Measurements from ENCODE around the gene GNB5.
A peak's percentile ranks its signal among the peaks of the same experiment; 100 is the strongest.
"Not testable (repeated sequence)": the region's sequence is repeated elsewhere in the genome, so short reads cannot be mapped to it uniquely, and the experiment has no call there.

GNB5 gene

DNA sequence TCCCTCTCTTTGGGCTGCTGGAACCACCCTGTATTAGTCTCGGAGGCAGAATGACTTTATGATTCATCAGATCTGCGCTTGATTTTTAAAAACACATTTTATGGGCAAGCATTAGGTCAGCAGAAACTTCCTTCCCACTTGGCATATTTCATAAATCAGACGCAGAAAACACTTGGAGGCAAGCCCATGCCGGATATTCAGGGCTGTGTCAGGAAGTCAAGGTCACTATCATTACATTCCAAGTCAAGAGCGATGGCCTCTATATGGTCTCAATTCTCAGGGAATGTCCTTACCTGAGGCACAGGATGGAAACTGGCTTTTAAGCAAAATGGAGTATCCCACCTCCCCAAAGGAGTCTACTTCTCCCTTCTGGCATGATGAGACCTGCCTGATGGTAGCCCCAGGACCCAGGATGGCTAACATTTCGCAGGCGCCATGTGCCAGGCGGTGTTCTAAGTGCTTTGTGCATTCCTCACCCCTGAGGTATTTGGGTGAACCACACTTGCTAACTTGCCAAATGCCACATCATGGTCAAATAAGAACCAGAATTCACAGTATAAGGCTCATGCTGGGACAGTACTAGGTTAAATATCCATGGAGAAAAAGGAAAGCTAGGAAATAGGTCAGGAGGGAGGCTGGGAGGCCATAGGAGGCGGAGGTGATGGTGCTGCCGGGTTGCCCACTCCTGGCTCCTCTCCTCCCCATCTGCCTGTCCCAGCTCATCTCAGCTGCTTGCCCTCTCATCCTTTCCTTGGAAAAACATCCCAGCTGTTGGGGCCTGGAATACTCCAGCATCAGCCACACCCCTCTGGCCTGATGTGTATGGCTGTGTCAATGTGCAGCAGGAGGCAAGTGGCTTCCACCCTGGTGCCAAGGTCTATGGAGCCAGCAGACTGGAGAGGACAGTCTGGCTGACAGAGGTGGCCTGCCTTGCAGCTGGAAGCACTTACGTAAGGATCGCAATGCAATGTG, 97.4 kb downstream of the GNB5 start:
- DNase-seq (ENCODE audit: low spot score): no peak

DNA sequence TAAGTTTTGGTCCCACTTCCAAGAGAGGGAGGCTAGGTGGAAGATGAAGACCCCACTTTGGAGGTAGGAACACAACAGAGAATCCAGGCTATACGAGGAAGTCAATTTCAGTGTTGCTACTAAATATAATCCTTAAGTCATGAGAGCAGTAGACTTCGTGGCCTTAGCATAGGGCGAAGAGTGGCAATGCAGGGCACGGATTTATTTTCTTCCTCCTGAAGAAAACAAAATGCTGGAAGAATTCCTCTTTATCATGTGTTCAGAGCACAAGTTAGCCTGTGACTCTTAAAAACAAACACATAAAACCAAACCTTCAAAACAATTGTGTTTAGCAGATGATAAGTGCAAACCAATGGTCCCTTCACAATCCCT, 98.0 kb downstream of the GNB5 start:
- DNase-seq (ENCODE audit: low spot score): no peak

DNA sequence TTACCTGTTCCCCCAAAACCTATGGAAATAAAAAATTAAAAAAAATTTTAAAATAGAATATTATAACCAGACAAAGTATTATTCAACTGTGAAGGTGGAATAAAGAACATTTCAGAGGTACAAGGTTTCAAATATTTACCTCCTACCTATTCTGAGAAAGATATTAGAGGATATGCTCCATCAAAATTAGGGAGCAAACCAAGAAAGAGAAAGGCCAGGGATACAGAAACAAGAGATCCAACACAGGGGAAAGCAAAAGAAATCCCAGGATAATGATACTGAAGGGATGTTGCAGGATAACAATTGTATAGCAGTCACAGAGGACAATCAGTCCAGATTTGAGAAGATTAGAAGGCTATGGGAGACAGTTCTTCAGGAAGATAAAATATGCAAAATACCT, 101.0 kb downstream of the GNB5 start:
- no peak for DNase-seq (ENCODE audit: low spot score)

DNA sequence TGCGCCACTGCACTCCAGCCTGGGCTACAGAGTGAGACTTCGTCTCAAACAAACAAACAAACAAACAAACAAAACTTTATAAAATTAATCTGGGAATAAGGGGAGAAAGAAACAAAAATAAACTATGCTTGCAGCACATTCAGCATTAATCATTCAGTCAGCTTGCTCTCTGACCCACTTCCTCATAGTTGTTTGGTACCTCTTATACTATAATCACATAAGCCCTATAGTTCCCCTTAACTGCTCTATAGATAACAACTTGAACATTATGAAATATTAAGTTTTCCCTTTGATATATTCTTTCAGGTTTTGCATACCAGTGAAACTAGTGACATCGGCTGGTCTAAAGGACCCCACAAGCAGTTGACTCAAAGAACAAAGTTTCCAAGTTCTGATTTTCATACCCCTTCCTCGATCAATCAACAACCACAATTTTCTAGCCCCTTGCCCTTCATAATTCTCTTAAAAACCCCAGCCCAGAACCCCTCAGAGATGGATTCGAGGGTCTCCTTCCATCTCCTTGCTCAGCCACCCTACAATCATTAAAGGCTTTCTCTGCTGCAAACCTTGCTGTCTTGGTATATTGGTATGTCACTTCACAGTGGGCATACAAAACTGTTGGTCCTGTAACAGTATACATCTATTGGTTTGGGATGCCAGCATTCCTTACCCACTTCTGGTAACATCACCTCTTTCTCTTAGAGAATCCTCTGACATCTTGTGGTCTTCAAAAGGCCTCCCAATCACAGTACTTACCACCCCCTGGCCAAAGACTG, 105.0 kb downstream of the GNB5 start:
- DNase-seq (ENCODE audit: low spot score): no peak

DNA sequence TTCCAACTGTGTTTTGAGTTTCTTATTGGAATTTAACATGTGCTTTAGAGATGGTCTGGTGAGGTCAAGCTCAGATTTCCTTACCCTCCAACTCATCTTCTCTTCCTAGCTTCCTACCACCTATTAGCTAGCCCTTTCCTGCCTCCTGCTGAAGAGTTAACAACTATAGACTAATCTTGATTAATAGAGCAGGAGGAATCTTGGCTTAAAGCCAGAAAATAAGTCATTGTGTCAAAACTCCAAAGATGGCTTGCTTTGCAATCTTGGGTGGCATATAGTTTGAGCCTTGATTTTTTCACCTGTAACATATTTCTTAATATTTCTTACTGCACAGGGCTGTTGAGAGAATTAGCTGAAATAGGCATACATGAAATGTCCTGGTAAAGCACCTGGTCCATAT, 105.9 kb downstream of the GNB5 start:
- no peak for DNase-seq (ENCODE audit: low spot score)

DNA sequence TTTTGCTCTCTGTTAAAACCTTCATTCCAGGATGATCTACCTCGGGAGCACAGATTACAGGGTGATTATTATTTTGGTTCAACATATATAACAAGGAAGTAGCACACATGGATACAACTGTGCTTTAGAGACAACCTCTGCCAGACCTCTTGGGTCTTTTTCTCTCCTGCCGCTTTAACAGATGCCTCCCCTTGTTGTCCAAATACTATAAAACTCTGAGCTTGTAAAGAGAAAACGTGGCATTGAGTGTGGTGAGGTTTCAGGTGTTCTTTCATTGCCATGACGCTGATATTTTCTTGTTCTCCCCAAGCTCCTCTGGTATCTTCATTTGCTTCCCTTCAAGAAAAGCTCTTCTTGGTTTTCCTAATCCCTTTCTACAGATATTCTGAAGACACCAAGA, 107.6 kb downstream of the GNB5 start:
- no peak for DNase-seq (ENCODE audit: low spot score)

DNA sequence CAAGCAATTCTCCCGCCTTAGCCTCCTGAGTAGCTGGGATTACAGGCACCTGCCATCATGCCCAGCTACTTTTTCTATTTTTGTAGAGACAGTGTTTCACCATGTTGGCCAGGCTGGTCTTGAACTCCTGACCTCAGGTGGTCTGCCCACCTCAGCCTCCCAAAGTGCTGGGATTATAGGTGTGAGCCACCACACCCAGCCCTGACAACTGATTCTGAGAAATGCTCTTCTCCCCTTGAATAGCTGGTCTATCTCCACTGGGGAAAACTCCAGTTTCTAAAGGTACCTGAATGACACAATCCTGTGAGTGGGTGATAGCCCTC, 108.2 kb downstream of the GNB5 start:
- DNase-seq (ENCODE audit: low spot score): not testable (repeated sequence)

DNA sequence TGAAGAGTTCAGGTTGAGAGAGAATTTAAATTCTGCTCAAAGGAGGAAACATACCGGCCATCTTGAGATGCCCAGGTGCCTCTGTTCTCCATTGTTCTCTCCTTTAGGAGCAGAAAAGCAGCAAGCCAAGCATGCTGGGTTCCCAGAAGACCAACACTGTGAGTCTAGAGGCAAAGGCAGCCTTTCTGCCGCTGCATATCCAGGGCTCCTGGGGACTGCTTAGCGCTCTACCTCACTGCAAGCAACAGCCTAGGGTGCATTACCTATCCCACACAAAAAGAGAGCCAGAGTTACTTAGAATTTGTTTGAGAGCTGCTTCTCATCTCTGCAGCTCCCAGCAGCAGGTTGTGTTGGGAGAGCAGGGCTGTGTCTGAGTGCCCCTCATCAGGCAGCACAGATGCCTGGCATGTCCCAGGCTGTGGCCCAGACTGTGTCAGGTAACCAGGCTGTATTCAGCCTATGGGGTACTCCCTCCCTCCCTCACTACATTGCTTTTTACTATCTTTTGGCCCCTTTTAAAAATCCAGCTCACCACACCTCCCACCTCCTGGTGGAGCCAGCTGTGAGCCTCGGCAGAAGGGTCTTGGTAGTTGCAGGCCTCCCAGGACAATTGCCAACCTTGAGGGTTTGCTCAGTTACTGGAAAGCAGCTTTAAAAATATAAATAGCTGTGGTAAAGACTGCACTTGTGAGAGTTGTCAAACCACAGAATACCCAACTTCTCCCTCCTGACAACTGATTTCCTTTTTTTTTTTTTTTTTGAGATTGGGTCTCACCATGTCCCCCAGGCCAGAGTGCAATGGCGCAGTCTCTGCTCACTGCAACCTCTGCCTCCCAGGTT, 108.8 kb downstream of the GNB5 start:
- no peak for DNase-seq (ENCODE audit: low spot score)

DNA sequence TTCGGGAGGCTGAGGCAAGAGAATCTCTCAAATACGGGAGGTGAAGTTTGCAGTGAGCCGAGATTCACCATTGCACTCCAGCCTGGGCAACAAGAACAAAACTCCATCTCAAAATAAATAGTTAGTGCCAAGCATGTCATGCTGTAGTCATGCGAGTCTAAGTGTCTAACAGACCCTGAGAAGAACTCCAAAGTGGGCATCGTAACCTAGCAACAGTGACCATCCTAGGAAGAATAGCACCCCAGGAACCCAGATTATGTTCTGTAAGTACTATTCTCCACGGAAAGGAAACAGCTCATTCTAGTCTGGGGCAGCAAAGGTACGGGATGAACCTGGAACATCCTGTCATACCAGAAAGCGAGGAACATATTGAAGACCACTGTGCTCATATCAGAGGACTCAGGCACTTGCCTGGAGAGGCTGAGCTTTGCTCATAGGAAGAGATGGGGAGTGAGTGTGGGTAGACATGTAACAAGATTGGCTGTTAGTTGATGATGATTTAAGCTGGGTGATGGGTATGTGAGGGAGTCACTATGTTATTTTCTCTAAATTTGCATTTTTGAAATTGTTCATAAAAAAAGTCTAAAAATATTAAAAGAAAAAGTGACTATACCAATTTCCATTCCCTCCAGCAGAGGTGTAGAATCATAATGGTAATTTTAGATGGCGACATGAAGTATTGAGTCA, 110.3 kb downstream of the GNB5 start:
- DNase-seq (ENCODE audit: low spot score): no peak

DNA sequence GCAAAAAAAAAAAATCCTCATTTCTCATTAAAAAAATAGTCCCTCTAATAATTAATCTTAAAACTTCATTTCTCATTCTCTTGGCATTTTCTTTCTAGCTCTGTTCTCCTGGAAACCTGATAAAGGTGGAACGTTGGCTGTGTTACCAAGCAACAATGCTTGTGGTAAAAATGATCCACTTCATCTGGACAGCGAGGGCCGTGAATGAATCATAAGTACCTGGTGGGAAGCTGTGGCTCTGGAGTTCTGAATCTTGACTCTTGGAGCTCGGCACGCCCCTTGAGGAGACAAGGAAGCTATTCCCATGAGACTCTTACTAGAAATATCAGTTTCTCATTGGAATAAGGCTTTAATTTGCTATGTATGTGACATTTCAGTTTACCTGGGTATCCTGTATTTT, 111.2 kb downstream of the GNB5 start:
- DNase-seq (ENCODE audit: low spot score): no peak

DNA sequence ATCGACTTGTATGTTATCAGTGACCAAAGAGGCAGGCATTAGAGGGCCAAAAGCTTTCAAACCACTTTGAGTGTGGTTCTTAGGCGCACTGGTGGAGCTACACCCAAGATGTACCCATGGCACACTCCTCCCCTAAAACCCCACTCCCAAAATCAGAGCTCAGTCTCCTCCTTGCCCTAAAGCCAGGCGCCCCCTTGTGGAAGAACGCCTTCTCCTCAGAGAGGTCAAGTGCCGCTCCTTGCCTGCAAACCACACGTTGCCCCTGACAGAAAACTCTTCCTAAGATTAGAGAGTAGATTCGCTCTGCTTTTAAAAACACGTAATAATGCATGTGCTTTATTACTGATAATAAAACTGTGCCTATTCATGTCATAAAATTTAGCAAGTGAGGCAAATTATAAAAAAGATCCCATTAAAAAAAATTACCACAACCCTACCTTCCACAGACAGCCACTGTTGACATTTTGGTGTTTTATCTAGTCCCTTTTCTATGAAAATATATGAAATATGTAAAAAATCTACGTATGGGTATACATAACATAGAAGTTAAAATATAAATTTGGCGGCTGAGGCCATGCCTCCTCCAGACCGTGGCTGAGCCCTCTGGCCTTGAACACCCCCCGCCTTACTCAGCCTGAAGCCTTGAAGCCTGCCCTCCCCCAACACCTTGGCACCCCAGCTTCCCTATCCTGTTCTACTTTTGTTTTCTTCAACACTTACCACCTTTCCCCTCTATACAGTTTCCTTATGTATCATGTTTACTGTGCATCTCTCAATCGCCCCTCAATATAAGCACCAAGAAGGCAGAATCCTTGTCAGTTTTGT, 112.1 kb downstream of the GNB5 start:
- DNase-seq (ENCODE audit: low spot score): peak; percentile 23

DNA sequence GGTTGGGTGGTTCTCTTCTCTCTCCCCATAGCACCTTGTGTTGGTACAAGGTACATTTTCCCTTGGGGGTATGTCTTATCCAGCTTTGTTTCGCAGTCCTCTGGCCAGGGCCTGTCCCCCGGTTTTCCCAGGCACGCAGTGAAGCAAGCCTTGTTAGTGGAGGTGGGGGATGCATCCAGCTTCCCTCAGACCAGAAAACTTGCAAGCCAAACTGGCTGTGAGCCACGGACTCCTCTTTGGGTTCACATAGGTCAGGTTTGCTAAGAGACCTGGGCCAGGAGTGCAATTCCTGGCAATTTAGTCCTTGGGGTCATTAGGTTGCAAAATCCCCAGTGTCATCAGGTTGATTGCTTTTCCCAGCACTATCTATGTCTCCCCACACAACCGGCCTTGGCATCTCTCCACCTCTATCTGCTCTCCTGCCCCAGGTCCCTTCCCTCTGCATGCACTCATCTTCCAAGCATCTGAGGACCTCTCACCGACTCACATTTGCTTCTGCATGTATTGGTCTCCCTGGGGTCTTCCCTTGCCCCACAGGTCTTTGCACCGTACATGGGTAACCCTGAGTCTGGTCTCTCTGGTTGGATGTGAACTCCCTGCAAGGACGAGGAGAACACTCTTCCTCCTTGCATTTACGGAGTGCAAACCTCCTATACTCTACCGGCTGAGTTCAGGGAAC, 112.9 kb downstream of the GNB5 start:
- no peak for DNase-seq (ENCODE audit: low spot score)

DNA sequence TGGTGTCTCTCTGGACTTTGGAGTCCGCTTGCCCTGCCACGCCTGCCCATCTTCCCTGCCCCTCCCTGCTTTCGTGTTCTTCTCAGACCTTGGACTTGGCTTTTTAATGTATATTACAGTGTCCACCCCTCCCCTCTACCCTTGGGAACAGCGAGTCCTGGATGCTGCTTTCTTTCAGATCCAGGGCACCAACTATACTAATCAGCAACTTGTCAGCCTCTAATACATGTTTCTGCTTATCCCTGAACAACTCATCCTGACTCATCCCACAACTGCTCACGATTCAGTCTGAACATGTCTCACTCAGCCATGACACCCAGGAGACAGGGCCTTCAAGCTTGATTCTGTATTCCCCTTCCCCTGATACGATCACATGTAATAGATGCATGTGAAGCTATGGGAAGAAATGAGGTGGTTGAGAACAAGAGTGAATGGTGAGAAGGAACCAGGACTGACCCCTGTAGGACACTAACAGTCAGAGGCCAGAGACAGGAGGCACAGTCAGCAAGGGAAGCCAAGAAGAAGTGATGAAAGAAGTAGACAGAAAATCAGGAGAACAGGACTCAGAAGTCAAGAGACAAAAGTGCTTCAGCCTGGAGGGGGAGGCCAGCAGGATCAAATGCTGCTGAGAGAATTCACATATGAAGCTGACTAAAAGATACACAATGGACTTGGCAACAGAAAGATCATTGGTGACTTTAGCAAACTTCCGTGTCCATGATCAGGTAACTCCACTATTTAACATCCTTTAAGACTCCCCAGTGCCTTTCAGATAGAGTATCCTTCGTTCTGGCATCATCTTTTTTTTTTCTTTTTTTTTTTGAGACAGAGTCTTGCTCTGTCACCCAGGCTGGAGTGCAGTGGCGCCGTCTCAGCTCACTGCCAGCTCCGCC, 114.1 kb downstream of the GNB5 start:
- peak; percentile 33 for DNase-seq (ENCODE audit: low spot score)

DNA sequence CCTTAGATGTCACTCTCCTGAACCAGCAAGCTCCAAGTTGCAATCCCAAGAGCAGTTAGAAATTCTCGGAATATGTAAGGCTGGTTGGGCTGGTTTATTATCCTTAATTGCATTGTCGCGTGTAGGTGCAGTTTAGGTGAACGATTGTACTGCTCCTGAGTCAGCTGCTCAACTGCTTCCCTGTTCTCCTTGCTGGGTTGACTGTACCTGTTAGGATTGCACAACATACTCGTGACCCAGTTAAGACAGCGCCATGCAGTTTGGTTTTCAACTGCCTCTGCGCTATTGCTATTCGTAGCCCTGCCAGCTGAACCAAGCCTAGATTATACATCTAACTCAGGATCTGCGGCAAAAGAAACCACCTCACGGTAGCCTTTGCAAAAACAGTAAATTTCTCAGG, 119.6 kb downstream of the GNB5 start:
- no peak for DNase-seq (ENCODE audit: low spot score)

DNA sequence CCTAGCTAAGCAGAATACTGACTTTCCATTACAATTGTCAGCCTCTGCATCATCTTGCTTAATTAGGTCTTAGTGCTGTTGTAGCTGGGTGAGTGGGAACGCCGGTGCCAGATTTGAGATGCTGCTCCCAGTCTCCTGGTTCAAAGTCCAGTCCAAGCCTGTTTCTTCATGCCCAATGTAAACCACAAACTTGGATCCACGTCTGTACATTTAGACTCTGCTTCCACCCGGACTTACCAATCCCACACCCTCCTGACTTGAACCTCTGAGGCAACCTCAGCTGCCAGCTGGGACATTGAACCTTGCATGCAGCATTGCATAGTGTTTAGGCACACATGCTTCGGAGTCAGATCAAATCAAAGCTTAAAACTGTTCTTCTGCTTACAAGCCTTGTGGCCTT, 121.6 kb downstream of the GNB5 start:
- DNase-seq (ENCODE audit: low spot score): no peak

DNA sequence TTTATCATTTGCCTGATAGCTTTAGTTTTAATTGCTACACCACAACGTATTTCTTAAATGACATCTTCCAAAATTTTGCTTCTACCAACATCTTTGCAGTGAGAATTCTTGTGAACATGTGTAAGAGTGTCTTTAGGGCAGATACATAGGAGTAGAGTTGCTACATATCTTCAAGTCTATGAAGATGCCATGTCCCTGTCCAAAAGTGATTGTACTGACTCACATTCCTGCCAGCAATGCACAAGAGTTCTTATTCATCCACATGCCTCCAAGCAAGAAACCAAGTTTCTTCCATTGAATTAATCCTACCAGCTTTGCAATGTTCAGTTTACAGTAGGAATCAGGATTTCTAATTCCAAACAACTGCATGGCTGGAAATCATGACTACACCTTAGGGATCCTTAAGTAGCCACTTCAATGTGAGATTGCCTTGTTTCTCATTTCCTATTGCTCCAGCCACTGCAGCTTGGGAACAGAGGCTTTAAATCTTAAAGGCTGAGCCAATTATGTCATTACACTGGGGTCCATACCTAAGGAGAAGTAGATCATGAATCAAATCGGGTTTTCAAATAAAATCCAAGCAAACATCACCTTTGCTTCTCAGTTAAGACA, 123.1 kb downstream of the GNB5 start:
- DNase-seq (ENCODE audit: low spot score): no peak

DNA sequence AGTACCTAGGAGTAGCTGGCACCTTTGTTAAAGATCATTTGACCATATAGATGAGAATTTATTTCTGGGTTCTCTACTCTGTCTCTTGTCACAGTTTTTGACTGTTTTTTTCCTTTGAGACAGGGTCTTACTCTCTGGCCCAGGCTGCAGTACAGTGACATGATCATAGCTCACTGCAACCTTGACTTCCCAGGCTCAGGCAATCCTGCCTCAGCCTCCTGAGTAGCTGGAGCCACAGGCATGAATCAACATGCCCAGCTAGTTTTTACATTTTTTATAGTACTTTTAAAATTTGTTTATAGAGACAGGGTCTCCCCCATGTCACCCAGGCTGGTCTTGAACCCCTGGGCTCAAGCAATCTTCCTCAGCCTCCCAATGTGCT, 123.7 kb downstream of the GNB5 start:
- no peak for DNase-seq (ENCODE audit: low spot score)

DNA sequence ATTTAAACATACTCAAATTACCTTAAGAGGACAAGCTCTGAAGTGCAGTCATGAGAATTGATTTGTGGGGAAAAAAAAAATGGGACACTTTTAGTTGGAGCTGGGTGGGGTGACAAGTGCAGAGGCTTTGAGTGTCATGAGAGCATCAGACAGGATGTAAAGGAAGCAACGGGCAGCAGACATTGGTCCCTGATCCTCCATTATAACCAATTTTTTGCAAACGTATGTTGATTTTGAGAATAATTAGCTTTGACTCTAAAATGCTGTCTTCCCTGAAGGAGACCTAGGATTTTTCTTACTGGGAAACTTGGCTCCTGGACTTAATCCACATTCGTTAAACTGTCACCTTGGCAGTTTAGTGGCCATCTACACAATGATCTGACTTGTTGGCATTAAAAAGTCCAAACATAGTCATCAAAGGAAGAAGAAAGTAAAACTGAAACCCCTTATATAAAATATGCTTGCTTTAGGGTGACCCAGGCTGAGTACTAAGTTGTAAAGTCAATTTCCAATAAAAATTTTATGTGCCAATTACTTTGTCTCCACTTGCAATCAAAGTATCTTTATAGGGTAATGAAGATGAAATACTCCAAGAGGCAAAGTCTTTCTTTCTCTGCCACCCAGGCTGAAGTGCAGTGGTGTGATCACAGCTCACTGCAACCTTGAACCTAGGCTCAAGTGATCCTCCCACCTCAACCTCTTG, 124.2 kb downstream of the GNB5 start:
- DNase-seq (ENCODE audit: low spot score): no peak

Measured in SW480 (cell line).